PC-9 (cell line): ENCODE data around the gene XIRP1. TPM values are rescaled to one million over a fixed set of nuclear protein-coding genes. Genes with fewer than 3 reads are reported as not detected.

Experiments used
- BruUV-seq: library from RNA; stranded (reverse); fragments of 400-500 nt; replicated peaks from 2 replicates; lab custom pipeline; 2021; lab: Mats Ljungman, UMichigan
- CTCF ChIA-PET: fragments of 300-600 bp; sonication (Branson Sonifier 250); formaldehyde crosslinking; loops from one replicate; lab custom pipeline; 2022; ENCODE audit warnings: antibody characterized with exemption; lab: Charles Lee
- POLR2A ChIA-PET: fragments of 300-600 bp; sonication (Branson Sonifier 250); formaldehyde crosslinking; loops from one replicate; lab custom pipeline; 2022; ENCODE audit warnings: antibody characterized with exemption; ENCODE audit not compliant: unreplicated experiment; lab: Charles Lee
- DNase-seq, 2 experiments: peaks; one replicate each; pipeline versions ENCODE4 v3.0.0 to v3.0.0-alpha.2; 2015 to 2022; ENCODE audit warnings: mixed read lengths in 1 of 2
- H2AFZ ChIP-seq: fragments of 200-600 bp; sonication (generic); 2 replicates; pipeline ENCODE4 v1.8.1; 2017; ENCODE audit warnings: antibody characterized with exemption
- H3F3A ChIP-seq: fragments of 200-600 bp; sonication (generic); 2 replicates; pipeline ENCODE4 v1.8.1; 2017; ENCODE audit warnings: antibody characterized with exemption, mild to moderate bottlenecking, low read depth; ENCODE audit not compliant: insufficient read depth
- H3K27ac ChIP-seq: fragments of 200-600 bp; sonication (generic); 2 replicates; pipeline ENCODE4 v1.6.1; 2016; ENCODE audit warnings: mixed run types
- H3K27me3 ChIP-seq: fragments of 200-600 bp; sonication (generic); 2 replicates; pipeline ENCODE4 v1.6.1; 2016; ENCODE audit warnings: low read depth, mixed run types; ENCODE audit not compliant: insufficient read depth
- H3K36me3 ChIP-seq: fragments of 200-600 bp; sonication (generic); 2 replicates; pipeline ENCODE4 v1.6.1; 2016; ENCODE audit warnings: low read depth, mixed run types
- H3K4me1 ChIP-seq: fragments of 200-600 bp; sonication (generic); replicated peaks from 2 replicates; pipeline ENCODE4 v1.6.1; 2016; ENCODE audit warnings: mixed run types; ENCODE audit not compliant: insufficient read depth
- H3K4me2 ChIP-seq: fragments of 200-600 bp; sonication (generic); 2 replicates; pipeline ENCODE4 v1.6.1; 2017; ENCODE audit warnings: mixed run types
- H3K4me3 ChIP-seq: fragments of 200-600 bp; sonication (generic); 2 replicates; pipeline ENCODE4 v1.6.1; 2016; ENCODE audit warnings: mixed run types
- H3K79me2 ChIP-seq: fragments of 200-600 bp; sonication (generic); 2 replicates; pipeline ENCODE4 v1.6.1; 2017; ENCODE audit warnings: low read depth, mixed run types
- H3K9me2 ChIP-seq: fragments of 200-600 bp; sonication (generic); 2 replicates; pipeline ENCODE4 v1.8.1; 2017; ENCODE audit warnings: mild to moderate bottlenecking; ENCODE audit not compliant: insufficient read depth
- H3K9me3 ChIP-seq: fragments of 200-600 bp; sonication (generic); 2 replicates; pipeline ENCODE4 v1.8.1; 2016; ENCODE audit warnings: low read depth; ENCODE audit not compliant: insufficient read depth
- H4K20me1 ChIP-seq: fragments of 200-600 bp; sonication (generic); 2 replicates; pipeline ENCODE4 v1.8.1; 2017; ENCODE audit not compliant: insufficient read depth
- CTCF ChIP-seq: fragments of 200-600 bp; sonication (generic); conservative IDR thresholded peaks from 2 replicates; pipeline ENCODE4 v1.6.1; 2017; ENCODE audit warnings: mixed run types, antibody characterized with exemption, mild to moderate bottlenecking, moderate library complexity
- EZH2 ChIP-seq: fragments of 200-600 bp; sonication (generic); IDR thresholded peaks from 2 replicates; pipeline ENCODE4 v1.8.0; 2017; ENCODE audit warnings: antibody characterized with exemption, low read depth
- intact Hi-C: fragments of 100-400 bp; cut with micrococcal nuclease; formaldehyde crosslinking; loops from one replicate; pipeline ENCODE4 v1.10.0; 2022; ENCODE audit not compliant: unreplicated experiment
- total RNA-seq: library from RNA; stranded (reverse); gene quantifications from 2 replicates; pipeline ENCODE4 v1.2.3, GENCODE V29; 2021

XIRP1 gene
- total RNA-seq, 1 experiment from 2014 or later = not detected

GRCh38 chr3:39184081-39184967 is 8.1 kb downstream of the XIRP1 start:
- no peak overlapping the region for H3K4me2 ChIP-seq
- H3K4me1 ChIP-seq = peaks cover 17% of the 10 kb centered on the region
- no peak overlapping the region for H2AFZ ChIP-seq
- no peaks in the 10 kb centered on the region for H3K9me3 ChIP-seq
- peaks cover 12% of the 10 kb centered on the region for H3F3A ChIP-seq
- H3K4me3 ChIP-seq = no peak overlapping the region
- intact Hi-C loops = loop anchor here (5.0 kb wide), 1 partner anchor 77 kb away; the partner anchor contains the start of genes GORASP1 and TTC21A
- ChIA-PET CTCF (no interaction called here), POLR2A (interaction anchor here (0.6 kb wide), 1 partner anchor 729 kb away, joined by 3 read pairs; no protein-coding TSS in a partner anchor)
- no peak overlapping the region for H3K27ac ChIP-seq
- no peaks in the 10 kb centered on the region for H4K20me1 ChIP-seq
- H3K9me2 ChIP-seq = no peaks in the 10 kb centered on the region
- no peaks in the 10 kb centered on the region for H3K36me3 ChIP-seq
- no peaks in the 10 kb centered on the region for H3K79me2 ChIP-seq
- no peaks in the 10 kb centered on the region for H3K27me3 ChIP-seq
- no TSS peak for BruUV-seq
- TF ChIP-seq CTCF (no peak), EZH2 (no peak)
- DNase-seq = no peak

- no peak for TF ChIP-seq CTCF
- TF ChIP-seq EZH2 = no peak
- DNase-seq = no peak
- Histone ChIP-seq H3K79me2 (no peaks in the 10 kb centered on the region), H3K9me2 (no peaks in the 10 kb centered on the region), H4K20me1 (no peaks in the 10 kb centered on the region), H3K4me3 (no peak overlapping the region), H3K4me1 (peaks cover 22% of the 10 kb centered on the region), H3K27ac (no peak overlapping the region), H3K27me3 (no peaks in the 10 kb centered on the region), H3F3A (peaks cover 16% of the 10 kb centered on the region), H3K4me2 (no peak overlapping the region), H3K36me3 (no peaks in the 10 kb centered on the region), H3K9me3 (no peaks in the 10 kb centered on the region), H2AFZ (no peak overlapping the region)
- CTCF ChIA-PET = no interaction called here
- POLR2A ChIA-PET = no interaction called here
- BruUV-seq = no TSS peak
- intact Hi-C loops = loop anchor here (5.0 kb wide), 1 partner anchor 76 kb away; the partner anchor contains the start of genes GORASP1 and TTC21A
Measured at GRCh38 chr3:39183211-39184080, 8.9 kb downstream of the XIRP1 start.
